ENCODE measurements around the gene PLTP.

The PLTP gene

GRCh38 chr20:45848969-45849582 is 62.9 kb downstream of the PLTP start:
- TF ChIP-seq TAF1 (IDR thresholded peaks at IDR 0.05; ENCODE audit: borderline replicate concordance, insufficient read depth, low read length): no peak
- TF ChIP-seq REST (IDR thresholded peaks at IDR 0.05; ENCODE audit: insufficient read depth in 1 of 2, low read depth in 2 of 2, low read length in 2 of 2): no peak
- no peak for TF ChIP-seq FOXP2 (optimal IDR thresholded peaks at IDR 0.05; ENCODE audit: borderline replicate concordance, extremely low read depth, extremely low read length, insufficient read depth)
- TF ChIP-seq SIN3A (IDR thresholded peaks at IDR 0.05; ENCODE audit: borderline replicate concordance, insufficient read depth, low read length): no peak
- no peak for TF ChIP-seq POLR2AphosphoS5 (IDR thresholded peaks at IDR 0.05; ENCODE audit: low read depth, low read length)
